ENCODE results near the gene VPS52. TPM values are rescaled to one million over a fixed set of nuclear protein-coding genes. Genes with fewer than 3 reads are reported as not detected.

The VPS52 gene
- total RNA-seq, 1 donor from 2014 or later, result 47.5 TPM

GRCh38 chr6:33314943-33315792 is 43.5 kb upstream of the VPS52 start:
- ATAC-seq (no peak), DNase-seq (peak; percentile 78)
- Histone ChIP-seq H3K4me1 (peaks cover 55% of the 10 kb centered on the region), H3K27me3 (no peaks in the 10 kb centered on the region), H3K27ac (peak overlapping the region; percentile 99), H3K4me3 (peak overlapping the region; percentile 92), H3K36me3 (peaks cover 29% of the 10 kb centered on the region), H3K9me3 (no peaks in the 10 kb centered on the region)
- intact Hi-C loops (cut with DNase I), result no loop called here
- TF ChIP-seq CTCF (IDR thresholded peaks at IDR 0.05), result no peak

GRCh38 chr6:33314515-33314942 is 42.9 kb upstream of the VPS52 start:
- ATAC-seq (peak; percentile 57), DNase-seq (peak; percentile 75)
- H3K27ac ChIP-seq, result peak overlapping the region; percentile 99
- intact Hi-C loops (cut with DNase I), result no loop called here
- peaks cover 51% of the 10 kb centered on the region for H3K4me1 ChIP-seq
- no peaks in the 10 kb centered on the region for H3K9me3 ChIP-seq
- H3K27me3 ChIP-seq, result no peaks in the 10 kb centered on the region
- no peak for TF ChIP-seq CTCF (IDR thresholded peaks at IDR 0.05)
- peak overlapping the region; percentile 92 for H3K4me3 ChIP-seq
- H3K36me3 ChIP-seq, result peaks cover 28% of the 10 kb centered on the region

- H3K27ac ChIP-seq, result peak within 1 kb of the TSS; percentile 99
- peaks cover 46% of the 10 kb centered on the region for H3K4me1 ChIP-seq
- no peak for TF ChIP-seq CTCF (IDR thresholded peaks at IDR 0.05)
- ATAC-seq (peak; percentile 35), DNase-seq (peak; percentile 83)
- H3K4me3 ChIP-seq, result peak within 1 kb of the TSS; percentile 92
- peaks cover 27% of the 10 kb centered on the region for H3K36me3 ChIP-seq
- no peaks in the 10 kb centered on the region for H3K27me3 ChIP-seq
- H3K9me3 ChIP-seq, result no peaks in the 10 kb centered on the region
- intact Hi-C loops (cut with DNase I), result no loop called here
Measured at GRCh38 chr6:33313709-33314514, 42.2 kb upstream of the VPS52 start, which contains the start of gene TAPBP. Gene TAPBP (minus strand): TSS chr6:33314078. CDS start chr6:33314041, 37 bp downstream.

GRCh38 chr6:33313105-33313708 is 41.5 kb upstream of the VPS52 start:
- H3K27ac ChIP-seq, result peak overlapping the region; percentile 99
- H3K9me3 ChIP-seq, result no peaks in the 10 kb centered on the region
- no peaks in the 10 kb centered on the region for H3K27me3 ChIP-seq
- H3K4me3 ChIP-seq, result peak overlapping the region; percentile 92
- H3K4me1 ChIP-seq, result peaks cover 39% of the 10 kb centered on the region
- intact Hi-C loops (cut with DNase I), result no loop called here
- no peak for TF ChIP-seq CTCF (IDR thresholded peaks at IDR 0.05)
- ATAC-seq (peak; percentile 5), DNase-seq (peak; percentile 83)
- peaks cover 29% of the 10 kb centered on the region for H3K36me3 ChIP-seq

- peak overlapping the region; percentile 99 for H3K27ac ChIP-seq
Measured at GRCh38 chr6:33312361-33313104, 40.9 kb upstream of the VPS52 start.

More at GRCh38 chr6:33312361-33313104, 40.9 kb upstream of the VPS52 start:
- Histone ChIP-seq H3K9me3 (no peaks in the 10 kb centered on the region), H3K4me1 (peaks cover 37% of the 10 kb centered on the region), H3K27me3 (no peaks in the 10 kb centered on the region), H3K36me3 (peaks cover 31% of the 10 kb centered on the region), H3K4me3 (peak overlapping the region; percentile 92)
- ATAC-seq (peak; percentile 54), DNase-seq (peak; percentile 88)
- no peak for TF ChIP-seq CTCF (IDR thresholded peaks at IDR 0.05)
- intact Hi-C loops (cut with DNase I), result no loop called here
